Measurements from ENCODE around the gene BRSK1. TPM values are rescaled to one million over a fixed set of nuclear protein-coding genes. Genes with fewer than 3 reads are reported as not detected.

The BRSK1 gene
- total and polyA plus RNA-seq, 2 of the 13 experiments (the other 11 are each of a cell fraction or from before 2014, with no cell fraction given) = 0.18 to 1.2 TPM

DNA sequence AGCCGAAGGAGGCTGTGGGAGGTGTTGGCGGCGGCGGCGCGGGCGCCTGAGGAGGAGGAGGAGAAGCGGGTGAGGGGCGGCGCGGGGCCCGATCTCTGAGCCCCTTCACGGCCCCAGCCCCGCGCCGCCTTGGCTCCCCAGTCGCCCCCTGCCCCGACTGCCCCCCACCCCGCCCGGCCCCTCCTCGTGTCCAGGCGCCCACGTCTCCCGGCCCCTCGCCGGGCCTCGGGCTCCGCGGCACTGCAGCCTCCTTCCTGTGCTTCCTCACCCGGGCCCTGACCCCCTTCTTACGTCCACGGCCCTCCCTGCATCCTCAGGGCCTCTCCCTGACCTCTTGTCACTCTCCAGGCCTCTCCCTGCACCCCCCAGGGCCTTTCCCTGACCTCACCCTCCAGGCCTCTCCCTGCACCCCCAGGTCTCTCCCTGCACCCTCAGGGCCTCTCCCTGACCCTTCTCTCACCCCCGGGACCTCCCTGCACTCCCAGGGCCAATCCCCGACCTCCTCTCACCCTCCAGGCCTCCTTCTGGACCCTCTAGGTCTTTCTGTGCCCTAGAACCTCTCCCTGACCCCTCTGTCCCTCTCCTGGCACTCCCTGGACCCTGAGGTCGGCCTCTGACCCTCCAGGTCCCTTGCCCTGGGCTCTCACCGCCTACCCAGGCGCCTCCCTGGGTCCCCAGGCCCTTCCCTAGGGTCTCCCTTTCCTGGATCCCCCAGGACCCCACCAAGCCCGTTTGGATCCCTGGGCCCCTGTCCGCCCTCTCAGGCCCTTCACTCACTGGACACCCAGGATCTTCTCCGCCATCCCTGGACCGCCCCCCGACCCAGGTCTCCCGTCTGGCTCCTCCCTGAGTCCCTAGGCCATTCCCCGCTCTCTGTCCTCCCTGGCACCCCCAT lies 56.3 kb downstream of the BRSK1 start:
- peak overlapping the region; percentile 95 for H3K9ac ChIP-seq (ENCODE audit: insufficient read depth, low read depth, low read length)
- H3K4me3 ChIP-seq (replicated peaks in 1 of 3; ENCODE audit: insufficient read depth in 1 of 3, low read depth in 2 of 3, low read length in 3 of 3) = peak overlapping the region; percentile 82 to 99 (median 91)
- H3K4me1 ChIP-seq (ENCODE audit: insufficient read depth, low read length) = peaks cover 27% of the 10 kb centered on the region
- peaks cover 3% of the 10 kb centered on the region; the same call in 1 of the 2 replicates for H4K20me1 ChIP-seq (ENCODE audit: insufficient read depth, low read length)
- H2AFZ ChIP-seq (ENCODE audit: low read length) = no peak overlapping the region
- H3K36me3 ChIP-seq (replicated peaks in 1 of 2; ENCODE audit: control insufficient read depth in 1 of 2, insufficient read depth in 2 of 2, low read length in 2 of 2) = peaks cover 2 to 7% of the 10 kb centered on the region in 2 experiments; a peak in 3 of 5 replicates
- peak overlapping the region; percentile 81 for H3K4me2 ChIP-seq (ENCODE audit: low read depth, low read length)
- ChIA-PET CTCF (ENCODE audit: low intra/inter-chr PET ratio, low total read pairs) (interaction anchor here (1.1 kb wide), 1 partner anchor 38 kb away, joined by 3 read pairs; no protein-coding TSS in a partner anchor), POLR2A (interaction anchor here (0.7 to 2.0 kb wide), 28 partner anchors 9 to 314 kb away, joined by 3 to 20 read pairs (median 4); partner anchors contain the start of genes DNAAF3, GARIN5B, HSPBP1 and ISOC2)
- ATAC-seq (peak; percentile 0; the same call in 1 of the 3 replicates), DNase-seq (ENCODE audit: low spot score) (no peak), FAIRE-seq (no peak)
- H3K27me3 ChIP-seq (ENCODE audit: control insufficient read depth in 1 of 2, insufficient read depth in 2 of 2, low read length in 2 of 2) = no peaks in the 10 kb centered on the region; a peak in 1 of 5 replicates
- H3K79me2 ChIP-seq (ENCODE audit: insufficient read depth, low read length) = peaks cover 5% of the 10 kb centered on the region
- in situ Hi-C loops (cut with HindIII; ENCODE audit: extremely low pct_ligation_motif_present, low pct_unique_long_range_greater_than_20kb) = no loop called here
- 1% methylated on average over 17 of the region's 44 CpGs for WGBS (ENCODE audit: low lambda C conversion rate)
- H3K27ac ChIP-seq (ENCODE audit: extremely low read length, insufficient read depth, low read length) = peak overlapping the region; percentile 75
- intact Hi-C loops (cut with micrococcal nuclease; ENCODE audit: unreplicated experiment) = loop anchor here (1.0 to 5.0 kb wide), 2 partner anchors 39 to 772 kb away; no protein-coding TSS in a partner anchor
- H3K9me3 ChIP-seq (ENCODE audit: low read length) = no peaks in the 10 kb centered on the region
- BruUV-seq (replicated peaks) = no TSS peak
- TF ChIP-seq ZBTB21 (CRISPR knock-in tag; IDR thresholded peaks at IDR 0.05) = no peak
- TF ChIP-seq, protein P1, sequence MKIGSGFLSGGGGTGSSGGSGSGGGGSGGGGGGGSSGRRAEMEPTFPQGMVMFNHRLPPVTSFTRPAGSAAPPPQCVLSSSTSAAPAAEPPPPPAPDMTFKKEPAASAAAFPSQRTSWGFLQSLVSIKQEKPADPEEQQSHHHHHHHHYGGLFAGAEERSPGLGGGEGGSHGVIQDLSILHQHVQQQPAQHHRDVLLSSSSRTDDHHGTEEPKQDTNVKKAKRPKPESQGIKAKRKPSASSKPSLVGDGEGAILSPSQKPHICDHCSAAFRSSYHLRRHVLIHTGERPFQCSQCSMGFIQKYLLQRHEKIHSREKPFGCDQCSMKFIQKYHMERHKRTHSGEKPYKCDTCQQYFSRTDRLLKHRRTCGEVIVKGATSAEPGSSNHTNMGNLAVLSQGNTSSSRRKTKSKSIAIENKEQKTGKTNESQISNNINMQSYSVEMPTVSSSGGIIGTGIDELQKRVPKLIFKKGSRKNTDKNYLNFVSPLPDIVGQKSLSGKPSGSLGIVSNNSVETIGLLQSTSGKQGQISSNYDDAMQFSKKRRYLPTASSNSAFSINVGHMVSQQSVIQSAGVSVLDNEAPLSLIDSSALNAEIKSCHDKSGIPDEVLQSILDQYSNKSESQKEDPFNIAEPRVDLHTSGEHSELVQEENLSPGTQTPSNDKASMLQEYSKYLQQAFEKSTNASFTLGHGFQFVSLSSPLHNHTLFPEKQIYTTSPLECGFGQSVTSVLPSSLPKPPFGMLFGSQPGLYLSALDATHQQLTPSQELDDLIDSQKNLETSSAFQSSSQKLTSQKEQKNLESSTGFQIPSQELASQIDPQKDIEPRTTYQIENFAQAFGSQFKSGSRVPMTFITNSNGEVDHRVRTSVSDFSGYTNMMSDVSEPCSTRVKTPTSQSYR (CRISPR knock-in tag; IDR thresholded peaks at IDR 0.05; ENCODE audit: borderline replicate concordance) = no peak
- no peak for TF ChIP-seq EHMT2 (IDR thresholded peaks at IDR 0.05; ENCODE audit: borderline replicate concordance, low read depth, low read length)
- TF ChIP-seq ZNF570 (CRISPR knock-in tag; IDR thresholded peaks at IDR 0.05; ENCODE audit: borderline replicate concordance) = no peak
- TF ChIP-seq ESRRA (CRISPR knock-in tag; IDR thresholded peaks at IDR 0.05; ENCODE audit: low read depth) = no peak
- TF ChIP-seq ZNF883 (CRISPR knock-in tag; IDR thresholded peaks at IDR 0.05; ENCODE audit: not compliant biosample characterization) = no peak
- TF ChIP-seq KMT2B (CRISPR knock-in tag; IDR thresholded peaks at IDR 0.05) = no peak
- TF ChIP-seq ATF5 (CRISPR knock-in tag; IDR thresholded peaks at IDR 0.05; ENCODE audit: low read depth) = no peak
- no peak for TF ChIP-seq ZNF12 (CRISPR knock-in tag; IDR thresholded peaks at IDR 0.05)
- TF ChIP-seq NR2F6 (IDR thresholded peaks at IDR 0.05) = 0 out of 2 replicates have a peak, but pooled peaks have one; percentile 28
- TF ChIP-seq NR2F6 (CRISPR knock-in tag; IDR thresholded peaks at IDR 0.05) = no peak
- no peak for TF ChIP-seq PBX2 (CRISPR knock-in tag; IDR thresholded peaks at IDR 0.05)
- 0 out of 2 replicates have a peak, but pooled peaks have one; percentile 19 for TF ChIP-seq MTERF4 (CRISPR knock-in tag; IDR thresholded peaks at IDR 0.05)
- TF ChIP-seq CC2D1A (CRISPR knock-in tag; IDR thresholded peaks at IDR 0.05) = 0 out of 2 replicates have a peak, but pooled peaks have one; percentile 28
- TF ChIP-seq, protein P2, sequence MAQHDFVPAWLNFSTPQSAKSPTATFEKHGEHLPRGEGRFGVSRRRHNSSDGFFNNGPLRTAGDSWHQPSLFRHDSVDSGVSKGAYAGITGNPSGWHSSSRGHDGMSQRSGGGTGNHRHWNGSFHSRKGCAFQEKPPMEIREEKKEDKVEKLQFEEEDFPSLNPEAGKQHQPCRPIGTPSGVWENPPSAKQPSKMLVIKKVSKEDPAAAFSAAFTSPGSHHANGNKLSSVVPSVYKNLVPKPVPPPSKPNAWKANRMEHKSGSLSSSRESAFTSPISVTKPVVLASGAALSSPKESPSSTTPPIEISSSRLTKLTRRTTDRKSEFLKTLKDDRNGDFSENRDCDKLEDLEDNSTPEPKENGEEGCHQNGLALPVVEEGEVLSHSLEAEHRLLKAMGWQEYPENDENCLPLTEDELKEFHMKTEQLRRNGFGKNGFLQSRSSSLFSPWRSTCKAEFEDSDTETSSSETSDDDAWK (CRISPR knock-in tag; IDR thresholded peaks at IDR 0.05) = no peak
- TF ChIP-seq BCL6 (CRISPR knock-in tag; IDR thresholded peaks at IDR 0.05) = no peak
